DMS79 (cell line): ENCODE results near the gene UGT1A8.
A peak's percentile ranks its signal among the peaks of the same experiment; 100 is the strongest.

ENCODE experiments used
- DNase-seq: peaks from one replicate; lab custom pipeline; 2025; lab: John Stamatoyannopoulos, UW

UGT1A8 gene

GRCh38 chr2:233768076-233768475, 150.6 kb downstream of the UGT1A8 start:
- DNase-seq: no peak

- DNase-seq: no peak
These were observed 151.8 kb downstream of the UGT1A8 start for GRCh38 chr2:233769260-233769659.

- DNase-seq: no peak
These were observed 154.7 kb downstream of the UGT1A8 start for GRCh38 chr2:233772153-233772552.

GRCh38 chr2:233772583-233772982, 155.2 kb downstream of the UGT1A8 start:
- no peak for DNase-seq

GRCh38 chr2:233773854-233774253, 156.4 kb downstream of the UGT1A8 start:
- no peak for DNase-seq

- no peak for DNase-seq
These were observed 158.0 kb downstream of the UGT1A8 start for GRCh38 chr2:233775414-233775813.

GRCh38 chr2:233778030-233778429, 160.6 kb downstream of the UGT1A8 start, which contains the start of gene MROH2A:
Gene MROH2A (plus strand): TSS chr2:233778330. CDS start chr2:233779359, 1,029 bp downstream.
- DNase-seq: no peak

GRCh38 chr2:233779722-233780121, 162.3 kb downstream of the UGT1A8 start:
- DNase-seq: no peak

GRCh38 chr2:233780771-233781170, 163.3 kb downstream of the UGT1A8 start:
- DNase-seq: no peak

DNA sequence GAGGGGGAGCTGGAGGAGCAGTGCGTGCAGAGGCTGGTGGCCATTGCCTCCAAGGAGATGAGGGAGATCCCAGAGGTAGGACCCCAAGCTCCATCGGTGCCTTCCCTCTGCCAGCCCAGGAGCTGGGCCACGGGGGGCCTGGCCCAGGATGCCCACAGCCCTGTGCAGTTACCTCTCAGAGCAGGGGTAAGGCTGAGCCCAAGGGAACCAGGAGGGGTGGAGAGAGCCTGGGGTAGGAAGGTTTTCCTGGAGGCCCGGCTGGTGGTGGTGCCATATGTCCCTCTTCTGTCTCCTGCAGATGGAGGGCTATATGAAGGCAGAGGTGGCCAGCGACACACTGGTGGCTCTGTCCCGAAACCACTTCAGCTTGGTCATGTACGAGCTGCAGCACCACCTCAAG, 172.1 kb downstream of the UGT1A8 start:
- no peak for DNase-seq

DNA sequence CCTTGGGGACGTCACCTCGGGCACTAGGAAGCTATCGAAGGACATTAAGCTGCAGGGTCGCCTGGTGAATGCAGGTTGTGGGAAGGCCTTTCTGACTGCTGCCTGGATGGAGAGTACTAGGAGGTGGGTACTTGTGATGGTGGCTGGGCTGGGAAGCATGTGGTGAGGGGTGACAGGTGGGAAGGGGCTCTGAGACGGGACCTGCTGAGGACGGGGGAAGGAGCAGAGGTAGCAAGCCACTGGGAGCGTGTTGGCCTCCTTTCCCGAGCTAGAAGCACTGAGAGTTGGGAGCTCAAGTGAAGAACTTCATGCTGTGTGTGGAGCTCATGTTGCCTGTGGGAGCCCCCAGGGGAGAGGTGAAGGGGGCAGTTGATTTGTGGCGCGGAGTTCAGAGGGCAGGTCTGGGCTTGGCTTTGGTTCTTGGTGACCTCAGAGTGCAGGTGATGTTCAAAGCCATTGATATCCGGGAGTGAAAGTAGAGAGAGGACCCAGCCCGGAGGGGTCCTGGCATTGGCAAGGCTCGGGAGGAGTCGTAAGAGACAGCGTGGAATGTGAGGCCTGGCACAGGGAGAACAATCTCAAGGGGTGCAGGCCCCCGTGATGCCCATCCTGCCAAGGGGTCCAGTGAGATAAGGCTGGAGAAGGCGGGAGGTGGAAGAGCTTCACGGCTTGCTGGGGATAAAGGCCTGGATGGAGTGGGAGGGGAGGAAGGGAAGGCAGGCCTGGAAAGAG, 173.9 kb downstream of the UGT1A8 start:
- DNase-seq: no peak

DNA sequence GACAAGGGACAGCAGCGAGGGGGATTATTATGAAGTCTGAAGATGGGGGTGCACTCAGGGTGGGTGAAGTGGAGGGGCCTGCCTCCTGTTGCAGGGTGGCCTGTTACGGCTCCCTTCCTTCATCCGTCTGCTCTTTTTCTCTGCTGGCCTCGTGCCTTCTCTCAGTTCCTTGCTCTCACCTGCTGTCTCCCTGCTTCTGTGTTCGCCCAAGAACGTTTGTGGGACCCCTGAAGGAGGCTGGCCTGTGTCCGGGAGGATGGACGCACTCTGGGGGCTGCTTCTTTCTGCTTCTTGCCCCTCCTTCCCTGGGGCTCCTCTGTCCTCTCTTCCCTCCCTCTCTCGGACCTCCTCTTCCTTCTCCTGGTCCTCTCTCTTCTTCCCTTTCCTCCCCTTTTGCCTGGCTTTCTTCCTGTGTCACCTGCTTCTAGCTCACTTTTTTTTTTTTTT, 174.5 kb downstream of the UGT1A8 start:
- no peak for DNase-seq

DNA sequence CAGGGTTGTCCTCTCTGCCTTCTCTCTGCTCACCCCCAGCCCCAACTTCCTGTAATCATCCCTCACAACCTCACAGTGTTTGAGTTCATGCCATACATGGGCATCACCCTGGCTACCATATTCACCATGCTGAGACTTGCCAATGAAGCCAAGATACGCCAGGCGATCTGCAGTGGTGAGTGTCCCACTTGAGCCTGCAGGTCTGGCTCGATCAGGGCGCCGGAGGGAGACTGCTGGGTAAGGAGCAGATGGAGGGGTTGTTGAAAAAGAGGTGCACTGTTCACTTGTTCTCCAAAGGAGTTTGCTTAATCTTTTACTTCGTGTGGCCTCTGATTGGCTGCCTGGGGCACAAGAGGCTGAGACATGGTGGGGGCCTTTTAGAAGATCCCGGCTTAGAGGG, 175.3 kb downstream of the UGT1A8 start:
- DNase-seq: no peak

- peak; percentile 81 for DNase-seq
These were observed 176.2 kb downstream of the UGT1A8 start for GRCh38 chr2:233793465-233794127.

- DNase-seq: no peak
These were observed 176.8 kb downstream of the UGT1A8 start for GRCh38 chr2:233794128-233794658.

DNA sequence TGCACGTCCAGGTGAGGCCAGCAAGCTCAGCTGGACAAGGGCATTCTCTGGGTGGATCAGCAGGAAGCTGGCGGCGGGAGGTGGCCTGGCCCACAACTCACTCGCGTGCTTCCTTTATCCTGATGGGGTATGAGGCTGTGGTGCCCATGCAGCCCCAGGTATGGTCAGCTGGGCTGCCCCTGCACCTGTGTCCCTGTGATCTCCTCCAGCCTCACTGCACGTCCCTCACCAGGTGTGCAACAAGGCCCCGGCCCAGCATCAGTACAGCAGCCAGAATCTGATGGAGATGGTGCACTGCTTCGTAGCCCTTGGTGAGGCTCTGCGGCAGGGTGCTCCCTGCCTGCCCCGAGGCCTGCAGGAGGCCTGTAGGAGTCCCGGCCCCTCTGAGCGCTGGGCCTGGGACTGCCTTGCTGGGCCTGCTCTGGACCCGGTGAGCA, 178.3 kb downstream of the UGT1A8 start:
- no peak for DNase-seq

DNA sequence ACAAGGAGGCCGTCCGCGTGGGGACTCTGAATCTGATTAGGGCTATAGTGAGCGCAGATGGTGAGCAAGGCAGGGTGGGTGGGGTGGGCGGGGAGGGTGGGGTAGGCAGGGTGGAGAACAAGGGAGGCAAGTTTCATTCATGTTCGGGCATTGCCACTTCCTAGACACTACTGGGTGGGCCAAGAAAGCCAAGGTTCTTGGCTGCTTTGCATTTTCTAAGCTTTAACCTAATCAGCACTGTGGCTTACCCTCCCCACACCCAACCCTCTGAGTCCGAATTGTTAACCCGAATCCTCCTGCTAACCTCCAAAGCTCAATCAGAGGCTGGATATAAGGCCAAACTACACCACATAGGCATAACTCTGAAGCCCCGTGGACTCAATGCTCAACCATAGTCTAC, 178.8 kb downstream of the UGT1A8 start:
- no peak for DNase-seq

DNA sequence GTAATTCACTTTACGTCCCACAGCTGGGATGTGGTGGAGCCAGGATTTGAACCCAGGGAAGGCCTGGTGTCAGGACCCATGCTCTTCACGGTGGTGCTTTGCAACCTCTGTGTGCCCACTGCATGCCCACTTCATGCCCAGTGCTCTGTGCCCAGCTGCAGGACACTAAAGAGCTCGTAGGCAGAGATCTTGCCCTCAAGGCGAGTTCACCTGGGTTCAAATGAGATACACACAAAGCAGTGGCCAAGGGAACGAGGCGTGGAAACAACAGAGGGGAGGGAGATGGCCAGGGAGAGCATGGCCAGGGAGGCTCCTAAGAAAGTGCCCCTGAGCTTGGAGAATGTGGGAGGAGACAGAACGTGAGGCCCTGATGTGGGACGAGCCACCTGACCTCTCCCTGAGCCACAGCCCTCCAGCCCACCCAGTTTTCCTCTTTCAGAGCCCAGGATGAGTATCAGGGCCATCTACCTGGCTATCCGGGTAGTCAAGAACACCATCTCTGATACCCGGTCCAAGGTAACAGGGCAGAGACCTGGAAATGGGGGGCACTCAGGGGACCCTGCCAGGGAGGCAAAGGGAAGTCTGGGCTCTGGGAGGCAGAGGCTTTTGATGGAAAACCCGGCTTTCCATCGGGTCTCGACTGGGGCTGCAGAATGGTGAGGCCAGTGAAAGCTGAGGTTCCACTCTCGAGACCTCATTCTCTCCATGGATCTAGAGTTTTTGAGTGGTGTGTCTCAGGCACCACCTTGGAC, 181.1 kb downstream of the UGT1A8 start:
- no peak for DNase-seq

DNA sequence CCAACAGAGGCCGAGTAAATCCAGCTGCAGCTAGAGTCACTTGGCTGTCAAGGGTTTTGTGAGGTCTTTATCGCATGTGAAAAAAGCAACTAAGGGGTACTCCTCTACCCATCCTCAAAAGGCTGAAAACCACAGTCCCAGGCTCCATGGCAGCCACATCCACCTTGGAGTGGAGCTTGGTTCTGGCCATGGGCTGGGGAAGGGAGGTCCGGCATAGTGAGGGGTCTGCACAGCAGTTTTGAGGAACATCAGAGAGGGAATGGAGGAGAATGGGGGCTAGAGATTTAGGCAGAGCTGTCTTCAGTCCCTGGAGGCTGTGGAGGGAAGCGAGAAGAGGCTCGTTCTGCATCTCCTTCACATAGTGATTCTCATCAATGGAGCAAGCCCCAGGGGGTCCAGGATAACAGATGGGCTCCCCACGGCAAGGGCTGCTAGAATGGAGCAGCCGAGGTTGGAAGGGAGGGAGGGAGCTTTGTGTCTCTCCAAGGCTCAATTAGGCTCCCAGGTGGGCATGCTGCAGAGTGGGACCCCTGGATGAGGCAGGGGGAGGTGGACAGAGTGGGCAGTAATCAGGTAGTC, 181.7 kb downstream of the UGT1A8 start:
- no peak for DNase-seq

GRCh38 chr2:233799716-233800115, 182.3 kb downstream of the UGT1A8 start:
- no peak for DNase-seq

GRCh38 chr2:233800208-233800607, 182.8 kb downstream of the UGT1A8 start:
- DNase-seq: no peak
